ENCODE data around the gene DCAF8L1. TPM values are rescaled to one million over a fixed set of nuclear protein-coding genes. Genes with fewer than 3 reads are reported as not detected.

The DCAF8L1 gene
- total RNA-seq (not detected), polyA plus RNA-seq (not detected)
- long read RNA-seq, donor 1, result 0 reads
- long read RNA-seq, donor 2, result 0 reads

DNA sequence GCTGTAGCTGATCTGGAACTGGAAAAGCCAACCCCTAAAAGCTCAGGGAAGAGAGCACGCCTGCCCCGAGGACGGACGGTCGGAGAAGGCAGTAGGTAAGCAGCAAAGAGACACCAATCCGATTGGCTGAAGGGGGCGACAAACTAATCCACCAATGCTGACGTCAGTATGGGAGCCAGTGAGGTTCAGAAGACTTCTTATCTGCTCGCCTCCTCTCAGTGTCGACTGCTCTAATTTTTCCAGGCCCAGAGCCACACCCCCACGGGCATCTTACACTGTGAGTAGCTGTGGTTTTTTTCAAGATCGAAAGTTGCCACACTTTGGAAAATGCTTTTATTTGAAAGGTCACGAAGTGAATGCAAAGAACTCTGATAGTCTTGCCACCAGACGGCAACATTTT, at the start of gene DCAF8L1:
TSS of gene DCAF8L1 (minus strand) at position 101 of the 400 bp plus-strand sequence. CDS start 115 bp downstream, outside the sequence.
- H3K27ac ChIP-seq, result no peak within 1 kb of the TSS
- no peak within 1 kb of the TSS for H3K4me3 ChIP-seq
- no peak for DNase-seq
- no peaks in the 10 kb centered on the region for H3K27me3 ChIP-seq (replicated peaks in 1 of 7)
- no peak for TF ChIP-seq CTCF (IDR thresholded peaks at IDR 0.05 in 8 of 11, conservative IDR thresholded peaks at IDR 0.05 in 3 of 11)
- TF ChIP-seq POLR2AphosphoS5 (IDR thresholded peaks at IDR 0.05), result no peak
- TF ChIP-seq POLR2A (IDR thresholded peaks at IDR 0.05), result no peak
- peaks cover 0 to 4% (median 0%) of the 10 kb centered on the region in 8 donors for H3K9me3 ChIP-seq
- no peaks in the 10 kb centered on the region for H3K36me3 ChIP-seq
- H3K4me1 ChIP-seq, result no peaks in the 10 kb centered on the region
- WGBS, 5 donors, result 81 to 96% (median 87%) methylated on average over 14 of the region's 14 CpGs
- intact Hi-C loops (cut with DNase I; ENCODE audit: low total_unique reads), result no loop called here

GRCh38 chrX:28022371-28022770, 41.1 kb upstream of the DCAF8L1 start:
- Histone ChIP-seq H3K27ac (no peak overlapping the region), H3K4me1 (no peaks in the 10 kb centered on the region), H3K36me3 (no peaks in the 10 kb centered on the region), H3K9me3 (peaks cover 0 to 14% (median 0%) of the 10 kb centered on the region in 8 donors), H3K4me3 (no peak overlapping the region), H3K27me3 (replicated peaks in 1 of 7) (no peaks in the 10 kb centered on the region)
- intact Hi-C loops (cut with DNase I; ENCODE audit: low total_unique reads), result no loop called here
- no peak for DNase-seq
- no peak for TF ChIP-seq CTCF (IDR thresholded peaks at IDR 0.05 in 8 of 11, conservative IDR thresholded peaks at IDR 0.05 in 3 of 11)
- no peak for TF ChIP-seq POLR2AphosphoS5 (IDR thresholded peaks at IDR 0.05)
- no peak for TF ChIP-seq POLR2A (IDR thresholded peaks at IDR 0.05)
- 59 to 81% (median 64%) methylated on average over 2 of the region's 2 CpGs for WGBS, 5 donors

DNA sequence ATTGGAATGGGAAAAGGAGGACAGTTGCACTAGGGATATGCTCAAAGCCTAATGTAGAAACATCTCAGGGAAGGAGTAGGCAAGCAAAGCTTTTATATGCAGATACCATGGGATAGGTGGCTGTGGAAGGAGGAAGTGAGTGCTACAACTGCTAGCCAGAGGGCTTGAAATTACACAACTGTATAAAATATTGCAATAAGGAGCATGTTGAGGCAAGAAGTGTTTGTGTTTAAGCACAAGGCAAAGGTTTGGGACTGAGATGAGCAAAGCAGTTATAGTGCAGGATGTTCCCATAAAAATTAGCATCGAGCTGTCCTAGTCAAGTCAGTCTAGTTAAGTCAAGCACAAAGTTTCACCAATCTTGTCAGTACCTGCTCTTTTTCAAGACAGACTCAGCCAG, 35.6 kb upstream of the DCAF8L1 start:
- no peak for TF ChIP-seq POLR2A (IDR thresholded peaks at IDR 0.05)
- TF ChIP-seq POLR2AphosphoS5 (IDR thresholded peaks at IDR 0.05), result no peak
- no peak for TF ChIP-seq CTCF (IDR thresholded peaks at IDR 0.05 in 8 of 11, conservative IDR thresholded peaks at IDR 0.05 in 3 of 11)

GRCh38 chrX:28015993-28016392, 34.7 kb upstream of the DCAF8L1 start:
- Histone ChIP-seq H3K27ac (no peak overlapping the region), H3K27me3 (replicated peaks in 1 of 7) (no peaks in the 10 kb centered on the region), H3K4me1 (no peaks in the 10 kb centered on the region), H3K9me3 (no peaks in the 10 kb centered on the region), H3K4me3 (no peak overlapping the region), H3K36me3 (no peaks in the 10 kb centered on the region)
- no peak for DNase-seq
- TF ChIP-seq POLR2A (IDR thresholded peaks at IDR 0.05), result no peak
- no peak for TF ChIP-seq CTCF (IDR thresholded peaks at IDR 0.05 in 8 of 11, conservative IDR thresholded peaks at IDR 0.05 in 3 of 11)
- no peak for TF ChIP-seq POLR2AphosphoS5 (IDR thresholded peaks at IDR 0.05)
- intact Hi-C loops (cut with DNase I; ENCODE audit: low total_unique reads), result no loop called here
- WGBS, 5 donors, result 75 to 96% (median 88%) methylated on average over 4 to 6 of the region's 6 CpGs

More for the DNA sequence above, 35.6 kb upstream of the DCAF8L1 start:
- H3K4me3 ChIP-seq, result no peak overlapping the region
- no peak for DNase-seq
- H3K36me3 ChIP-seq, result no peaks in the 10 kb centered on the region
- WGBS, 5 donors, result 42 to 100% (median 45%) methylated on average over 1 of the region's 1 CpG
- no peak overlapping the region for H3K27ac ChIP-seq
- H3K9me3 ChIP-seq, result no peaks in the 10 kb centered on the region
- H3K27me3 ChIP-seq (replicated peaks in 1 of 7), result no peaks in the 10 kb centered on the region
- intact Hi-C loops (cut with DNase I; ENCODE audit: low total_unique reads), result no loop called here
- H3K4me1 ChIP-seq, result no peaks in the 10 kb centered on the region
